Raji (cell line): ENCODE measurements around the gene GEMIN4.

ENCODE experiments used
- POLR2A ChIP-seq: IDR thresholded peaks from 2 replicates; pipeline ENCODE4 v1.6.1; 2011; ENCODE audit warnings: low read depth, low read length, control low read depth; ENCODE audit not compliant: insufficient read depth

GEMIN4 gene

DNA sequence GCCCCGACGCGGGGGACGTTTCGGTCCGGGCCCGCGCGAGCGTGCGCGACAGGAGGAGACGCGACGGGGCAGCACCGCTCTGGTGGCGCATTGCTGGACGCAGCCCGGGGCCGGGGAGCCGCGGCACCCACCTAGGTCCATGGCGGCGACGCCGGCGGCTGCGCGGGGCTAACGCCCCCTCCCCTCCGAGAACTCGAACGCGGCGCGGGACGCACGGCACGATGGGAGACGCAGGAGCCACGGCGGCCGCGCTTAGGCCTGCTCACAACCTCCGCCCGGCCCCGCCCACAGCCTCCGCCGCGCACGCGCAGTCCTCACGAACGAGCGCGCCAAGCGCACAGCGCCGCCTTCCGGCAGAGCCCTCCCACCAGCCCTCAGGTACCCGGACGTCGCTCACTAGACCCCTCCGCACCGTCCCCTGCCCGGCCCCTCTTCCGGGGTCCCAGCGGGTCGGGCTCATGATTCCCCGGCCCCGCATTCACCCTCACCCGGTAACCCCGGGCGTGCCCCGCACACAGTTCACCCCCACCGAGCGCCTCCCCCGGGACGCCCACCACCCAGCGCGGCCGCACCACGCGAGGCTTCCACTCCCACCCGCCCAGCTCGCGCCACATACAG lies at the start of gene GEMIN4:
Gene GEMIN4, minus strand, starts transcription at position 263 of the 618 bp plus-strand sequence. Its CDS starts 122 bp downstream, at position 141.
- peak; percentile 92 for TF ChIP-seq POLR2A

GRCh38 chr17:801660-802059 lies 49.6 kb upstream of the GEMIN4 start:
- TF ChIP-seq POLR2A: no peak

DNA sequence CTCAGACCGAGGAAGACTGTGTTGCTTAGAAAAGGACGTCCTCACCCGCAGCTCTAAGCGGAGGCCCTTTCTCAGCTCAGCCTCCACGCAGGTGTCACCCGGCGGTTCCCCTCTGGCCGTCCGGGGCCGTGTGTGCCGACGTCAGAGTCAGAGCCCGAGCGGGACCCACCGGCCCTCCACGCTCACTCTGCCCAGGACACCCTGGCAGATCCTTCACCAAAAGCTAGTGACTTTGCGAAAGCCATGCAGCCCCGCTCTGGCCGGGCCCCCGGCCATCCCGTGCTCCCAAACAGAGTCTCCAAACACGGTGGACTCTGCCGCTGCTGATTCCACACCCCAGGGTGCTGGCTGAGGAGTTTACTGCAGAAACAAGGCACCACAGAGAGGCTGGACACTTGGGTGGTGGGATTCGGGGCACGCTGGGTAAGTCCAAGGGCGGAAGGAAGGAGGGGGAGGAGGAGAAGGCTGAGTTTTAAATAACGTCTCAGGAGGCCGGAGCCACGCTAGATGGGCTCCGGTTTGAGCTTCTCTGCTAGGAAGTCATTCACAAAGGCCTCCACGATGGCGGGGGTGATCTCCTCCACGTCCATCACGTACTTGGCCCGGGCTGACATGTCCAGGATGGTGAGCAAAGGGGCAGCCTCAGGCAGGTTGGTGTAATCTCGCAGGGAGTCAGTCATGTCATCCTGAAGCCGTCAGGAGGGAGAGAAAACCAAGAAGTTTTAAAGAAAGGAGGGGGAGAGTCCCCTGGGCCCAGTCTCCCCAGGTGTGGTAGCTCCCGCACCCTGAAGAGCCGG lies 48.6 kb upstream of the GEMIN4 start:
- no peak for TF ChIP-seq POLR2A

DNA sequence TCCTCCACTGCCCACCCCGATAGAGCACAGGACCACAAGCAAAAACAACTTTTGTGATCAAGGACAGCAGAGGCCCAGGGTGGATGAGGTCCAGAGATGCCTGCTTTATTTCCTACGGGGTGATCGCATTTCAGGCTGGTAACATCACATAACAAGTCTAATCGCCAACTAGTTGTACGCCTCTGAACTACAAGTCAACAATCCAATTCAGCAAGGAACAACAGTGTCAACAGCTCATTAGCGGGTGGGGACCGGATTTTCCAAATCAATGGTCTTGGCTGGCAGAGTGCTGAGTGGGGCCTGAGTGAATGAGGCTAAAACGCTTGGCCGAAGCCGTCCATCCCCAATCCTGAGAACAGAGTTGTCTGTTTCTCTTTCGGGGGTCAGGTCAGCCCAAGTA lies 47.2 kb upstream of the GEMIN4 start:
- TF ChIP-seq POLR2A: no peak

DNA sequence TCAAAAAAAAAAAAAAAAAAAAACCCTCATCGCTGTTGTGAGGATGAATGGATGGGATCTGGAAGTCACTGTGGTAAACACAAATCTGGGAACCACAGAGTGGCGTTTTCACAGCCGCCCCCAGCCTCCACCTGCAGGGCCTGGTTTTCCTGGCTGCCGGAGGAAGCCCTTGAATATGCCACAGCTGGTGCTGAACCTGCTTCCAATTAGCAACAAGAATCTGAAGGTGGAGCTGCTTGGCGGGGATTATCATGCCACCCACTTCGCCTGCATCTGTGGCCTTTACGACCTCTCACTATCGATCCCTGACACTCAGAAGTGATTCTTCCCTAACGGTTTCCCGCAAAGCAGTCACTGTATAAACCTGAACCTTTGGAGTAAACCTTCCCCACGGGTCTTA lies 46.2 kb upstream of the GEMIN4 start:
- TF ChIP-seq POLR2A: no peak

- 0 out of 2 replicates have a peak, but pooled peaks have one; percentile 4 for TF ChIP-seq POLR2A
These were observed 45.3 kb upstream of the GEMIN4 start for GRCh38 chr17:797236-797840.

GRCh38 chr17:796609-797008 lies 44.5 kb upstream of the GEMIN4 start:
- no peak for TF ChIP-seq POLR2A

- TF ChIP-seq POLR2A: no peak
These were observed 43.7 kb upstream of the GEMIN4 start for GRCh38 chr17:795721-796120.

- TF ChIP-seq POLR2A: no peak
These were observed 43.2 kb upstream of the GEMIN4 start for GRCh38 chr17:795276-795675.

GRCh38 chr17:794876-795275 lies 42.8 kb upstream of the GEMIN4 start:
- TF ChIP-seq POLR2A: no peak

DNA sequence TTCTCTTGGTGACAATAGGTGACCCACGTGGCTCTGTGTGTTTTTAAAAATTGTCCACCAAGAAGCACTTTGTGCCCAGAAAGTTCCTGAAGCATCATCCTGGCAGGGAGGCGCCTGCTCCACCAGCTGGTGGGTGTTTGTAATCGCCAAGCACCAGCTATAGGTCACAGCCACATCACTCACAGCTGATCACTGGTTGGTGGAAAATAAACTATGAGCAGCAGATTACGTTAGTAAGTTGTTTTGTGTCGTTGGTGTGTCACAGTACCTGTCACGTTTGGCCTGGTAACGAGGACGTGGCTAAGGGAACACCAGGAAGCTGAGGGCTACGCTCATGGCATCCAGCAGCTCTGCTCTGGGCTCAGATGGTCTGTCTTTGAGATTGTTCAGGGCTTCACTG lies 40.2 kb upstream of the GEMIN4 start:
- no peak for TF ChIP-seq POLR2A

- TF ChIP-seq POLR2A: no peak
These were observed 39.8 kb upstream of the GEMIN4 start for GRCh38 chr17:791829-792228.

DNA sequence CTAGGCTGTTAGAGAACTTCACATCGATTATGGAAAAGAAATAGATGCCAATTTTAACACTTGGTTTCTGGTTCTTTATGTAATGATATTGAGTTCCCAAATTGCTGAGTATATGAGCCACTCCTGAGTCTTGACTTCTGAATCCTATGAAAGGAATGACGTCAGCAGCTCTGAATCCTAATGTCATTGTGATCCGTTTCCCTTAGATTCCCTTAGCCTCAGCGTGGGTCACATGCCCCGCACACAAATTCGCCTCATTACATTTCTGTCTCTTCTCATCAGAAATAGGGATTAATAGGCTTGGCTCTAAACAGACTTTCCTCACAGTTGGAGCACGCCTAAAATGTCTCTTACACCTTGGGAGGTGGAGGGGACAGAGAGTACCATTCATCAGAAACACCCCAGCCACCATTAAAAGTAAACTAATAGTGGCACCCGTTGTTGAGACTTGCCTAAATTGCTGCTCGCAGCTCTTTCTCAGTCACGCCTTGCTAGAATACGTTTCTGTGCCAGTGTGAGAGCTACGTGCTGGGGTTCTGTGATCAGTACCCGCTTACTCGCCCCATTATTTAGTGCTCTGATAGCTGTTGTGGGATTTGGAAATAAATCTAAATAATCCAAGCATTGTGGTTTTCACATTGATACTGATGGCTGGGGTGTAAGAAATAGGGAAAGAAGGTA lies 37.2 kb upstream of the GEMIN4 start:
- TF ChIP-seq POLR2A: no peak

GRCh38 chr17:788551-788950 lies 36.5 kb upstream of the GEMIN4 start:
- no peak for TF ChIP-seq POLR2A

DNA sequence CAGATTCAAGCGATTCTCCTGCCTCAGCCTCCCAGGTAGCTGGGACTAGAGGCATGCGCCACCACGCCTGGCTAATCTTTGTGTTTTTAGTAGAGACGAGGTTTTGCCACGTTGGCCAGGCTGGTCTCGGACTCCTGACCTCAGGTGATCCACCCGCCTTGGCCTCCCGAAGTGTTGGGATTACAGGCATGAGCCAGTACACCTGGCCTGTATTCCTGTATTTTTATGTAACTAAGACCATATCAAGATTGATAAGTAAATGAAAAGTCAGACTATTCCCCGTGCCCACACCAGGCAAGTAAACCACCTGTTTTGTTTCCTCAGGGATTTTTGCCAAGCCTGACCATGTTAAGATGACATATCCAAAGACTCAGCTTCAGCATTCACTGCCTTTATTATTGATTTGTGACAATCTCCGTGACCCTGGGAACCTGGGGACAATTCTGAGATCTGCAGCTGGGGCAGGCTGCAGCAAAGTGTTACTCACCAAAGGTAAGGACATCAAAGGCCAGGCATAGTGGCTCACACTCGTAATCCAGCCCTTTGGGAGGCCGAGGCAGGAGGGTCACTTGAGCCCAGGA lies 35.7 kb upstream of the GEMIN4 start:
- no peak for TF ChIP-seq POLR2A
